Transverse colon (tissue), 4 donors: Measurements from ENCODE around the gene HHIPL1. TPM values are rescaled to one million over a fixed set of nuclear protein-coding genes. Genes with fewer than 3 reads are reported as not detected.
A peak's percentile ranks its signal among the peaks of the same experiment; 100 is the strongest.

ENCODE experiments used
- DNase-seq: peaks from one replicate; pipeline ENCODE4 v3.0.0-alpha.2; 2019
- H3K27ac ChIP-seq, 4 donors: fragments of 200-600 bp; sonication (generic); 2 replicates each; pipeline ENCODE4 v1.5.1; 2016 to 2018; ENCODE audit warnings: inconsistent platforms in 4 of 4
- H3K27me3 ChIP-seq: fragments of 200-600 bp; sonication (generic); 2 replicates; pipeline ENCODE4 v1.5.1; 2017; ENCODE audit warnings: inconsistent platforms
- H3K36me3 ChIP-seq, 4 donors: fragments of 200-600 bp; sonication (generic); 2 replicates each; pipeline ENCODE4 v1.5.1; 2017 to 2019; ENCODE audit warnings: inconsistent platforms in 4 of 4
- H3K4me1 ChIP-seq, 4 donors: fragments of 200-600 bp; sonication (generic); 2 replicates each; pipeline ENCODE4 v1.5.1; 2017 to 2020; ENCODE audit warnings: inconsistent platforms in 4 of 4
- H3K4me3 ChIP-seq, 4 donors: fragments of 200-600 bp; sonication (generic); 1 replicate in 1 of 4; 2 replicates in 3 of 4; pipeline versions ENCODE4 v1.5.1 to v1.6.1; 2017 to 2019; ENCODE audit warnings: inconsistent platforms in 4 of 4
- H3K9me3 ChIP-seq, 2 donors: fragments of 200-600 bp; sonication (generic); 2 replicates each; pipeline ENCODE4 v1.5.1; 2017 to 2019; ENCODE audit warnings: inconsistent platforms in 2 of 2
- EP300 ChIP-seq: sonication (generic); formaldehyde crosslinking; IDR thresholded peaks from one replicate; pipeline ENCODE4 v1.6.1; 2017; ENCODE audit warnings: antibody characterized with exemption, low read depth
- POLR2A ChIP-seq: fragments of 450-650 bp; IDR thresholded peaks from one replicate; pipeline ENCODE4 v1.6.1; 2016; ENCODE audit warnings: antibody characterized with exemption, mild to moderate bottlenecking, moderate library complexity
- POLR2AphosphoS5 ChIP-seq, 3 donors: sonication (generic); formaldehyde crosslinking; IDR thresholded peaks; one replicate each; pipeline ENCODE4 v1.6.1; 2016; ENCODE audit warnings: antibody characterized with exemption in 3 of 3
- WGBS, 2 donors: methylation state at CpG; one replicate each; pipeline ENCODE4 v1.1.5; 2018; ENCODE audit warnings: low coverage in 1 of 2; 5-methylcytosine and 5-hydroxymethylcytosine counted together
- in situ Hi-C, 4 donors: fragments of 200-750 bp; cut with MboI; loops; one replicate each; pipeline versions ENCODE4 v1.15.0 to v1.15.1; 2017; ENCODE audit warnings: low sequenced_read_pairs in 3 of 4, low pct_ligation_motif_present in 1 of 4, low pct_unique_long_range_greater_than_20kb in 1 of 4
- intact Hi-C: fragments of 100-400 bp; cut with DNase I; formaldehyde crosslinking; loops from one replicate; pipeline ENCODE4 v1.15.1; 2023; ENCODE audit warnings: low total_unique reads
- total RNA-seq, 4 donors: library from RNA; depleted of rRNA; stranded (reverse); fragments of >200 nt; gene quantifications; one replicate each; pipeline ENCODE4 v1.1.0, GENCODE V29; 2016
- TF ChIP-seq, protein P1 (sequence below), 5 experiments: fragments of 200-600 bp in 3 of 5; fragments of 450-650 bp in 2 of 5; sonication (generic) in 3 of 5; IDR thresholded peaks; 1 replicate in 2 of 5; 2 replicates in 3 of 5; pipeline ENCODE4 v1.5.1; 2016 to 2017; ENCODE audit warnings: antibody characterized with exemption in 5 of 5, inconsistent platforms in 3 of 5, mild to moderate bottlenecking in 2 of 5, moderate library complexity in 1 of 5

Gene HHIPL1
- total RNA-seq, 4 donors from 2014 or later, result 0.40 to 31.0 (median 0.87) TPM

DNA sequence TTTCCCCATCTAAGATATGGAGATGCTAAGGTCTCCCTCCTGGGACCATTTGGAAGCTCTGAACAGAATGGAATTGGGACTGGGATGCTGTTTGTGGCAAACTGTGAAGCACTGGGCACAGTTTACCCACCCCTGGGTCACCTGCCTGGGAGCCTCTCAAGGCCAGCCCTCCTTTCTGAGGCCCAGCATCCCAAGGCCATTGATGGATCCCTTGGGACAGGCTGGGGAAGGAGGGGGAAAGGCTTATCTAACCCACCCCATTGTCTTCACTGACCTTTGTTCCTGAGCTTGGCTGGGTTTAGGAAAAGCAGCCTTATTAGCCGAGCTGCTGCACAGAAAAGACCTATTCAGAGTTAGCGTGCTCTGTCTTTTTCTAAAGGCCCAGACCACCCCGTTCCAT, 46.2 kb upstream of the HHIPL1 start:
- Histone ChIP-seq H3K27ac (peak overlapping the region; percentile 88 to 90 (median 88)), H3K4me1 (peaks cover 67 to 93% (median 90%) of the 10 kb centered on the region in 4 donors), H3K27me3 (no peaks in the 10 kb centered on the region), H3K9me3 (no peaks in the 10 kb centered on the region), H3K36me3 (no peaks in the 10 kb centered on the region), H3K4me3 (no peak overlapping the region)
- TF ChIP-seq, protein P1, sequence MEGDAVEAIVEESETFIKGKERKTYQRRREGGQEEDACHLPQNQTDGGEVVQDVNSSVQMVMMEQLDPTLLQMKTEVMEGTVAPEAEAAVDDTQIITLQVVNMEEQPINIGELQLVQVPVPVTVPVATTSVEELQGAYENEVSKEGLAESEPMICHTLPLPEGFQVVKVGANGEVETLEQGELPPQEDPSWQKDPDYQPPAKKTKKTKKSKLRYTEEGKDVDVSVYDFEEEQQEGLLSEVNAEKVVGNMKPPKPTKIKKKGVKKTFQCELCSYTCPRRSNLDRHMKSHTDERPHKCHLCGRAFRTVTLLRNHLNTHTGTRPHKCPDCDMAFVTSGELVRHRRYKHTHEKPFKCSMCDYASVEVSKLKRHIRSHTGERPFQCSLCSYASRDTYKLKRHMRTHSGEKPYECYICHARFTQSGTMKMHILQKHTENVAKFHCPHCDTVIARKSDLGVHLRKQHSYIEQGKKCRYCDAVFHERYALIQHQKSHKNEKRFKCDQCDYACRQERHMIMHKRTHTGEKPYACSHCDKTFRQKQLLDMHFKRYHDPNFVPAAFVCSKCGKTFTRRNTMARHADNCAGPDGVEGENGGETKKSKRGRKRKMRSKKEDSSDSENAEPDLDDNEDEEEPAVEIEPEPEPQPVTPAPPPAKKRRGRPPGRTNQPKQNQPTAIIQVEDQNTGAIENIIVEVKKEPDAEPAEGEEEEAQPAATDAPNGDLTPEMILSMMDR (IDR thresholded peaks at IDR 0.05), result no peak
- TF ChIP-seq POLR2AphosphoS5 (IDR thresholded peaks at IDR 0.05), result no peak
- no peak for TF ChIP-seq POLR2A
- no peak for TF ChIP-seq EP300
- DNase-seq, result no peak
- in situ Hi-C loops, result no loop called here
- intact Hi-C loops, result no loop called here
- WGBS, 2 donors, result 61 to 64% methylated on average over 3 of the region's 3 CpGs

DNA sequence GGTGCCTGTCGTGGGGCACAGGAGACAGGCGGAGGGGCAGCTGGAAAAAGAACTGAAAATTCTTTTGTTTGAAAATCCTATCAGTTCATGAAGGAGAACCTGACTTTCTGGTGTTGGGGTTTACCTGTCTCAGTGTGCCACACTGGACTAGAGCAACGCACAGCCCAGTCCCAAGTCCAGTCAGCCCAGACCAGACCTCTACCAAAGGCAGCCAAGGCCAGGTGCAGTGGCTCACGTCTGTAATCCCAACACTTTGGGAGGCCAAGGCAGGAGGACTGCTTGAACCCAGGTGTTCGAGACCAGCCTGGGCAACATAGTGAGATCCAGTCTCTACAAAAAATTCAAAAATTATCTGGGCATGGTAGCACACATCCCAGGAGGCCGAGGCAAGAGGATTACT, 45.5 kb upstream of the HHIPL1 start:
- DNase-seq, result no peak
- intact Hi-C loops, result no loop called here
- Histone ChIP-seq H3K27ac (peak overlapping the region; percentile 88 to 90 (median 88)), H3K36me3 (no peaks in the 10 kb centered on the region), H3K9me3 (no peaks in the 10 kb centered on the region), H3K4me3 (no peak overlapping the region), H3K4me1 (peaks cover 67 to 90% (median 86%) of the 10 kb centered on the region in 4 donors), H3K27me3 (no peaks in the 10 kb centered on the region)
- no peak for TF ChIP-seq EP300
- TF ChIP-seq, protein P1 (IDR thresholded peaks at IDR 0.05), result no peak
- TF ChIP-seq POLR2AphosphoS5 (IDR thresholded peaks at IDR 0.05), result no peak
- TF ChIP-seq POLR2A, result no peak
- 34 to 65% methylated on average over 2 to 6 of the region's 6 CpGs for WGBS, 2 donors
- in situ Hi-C loops, result no loop called here

DNA sequence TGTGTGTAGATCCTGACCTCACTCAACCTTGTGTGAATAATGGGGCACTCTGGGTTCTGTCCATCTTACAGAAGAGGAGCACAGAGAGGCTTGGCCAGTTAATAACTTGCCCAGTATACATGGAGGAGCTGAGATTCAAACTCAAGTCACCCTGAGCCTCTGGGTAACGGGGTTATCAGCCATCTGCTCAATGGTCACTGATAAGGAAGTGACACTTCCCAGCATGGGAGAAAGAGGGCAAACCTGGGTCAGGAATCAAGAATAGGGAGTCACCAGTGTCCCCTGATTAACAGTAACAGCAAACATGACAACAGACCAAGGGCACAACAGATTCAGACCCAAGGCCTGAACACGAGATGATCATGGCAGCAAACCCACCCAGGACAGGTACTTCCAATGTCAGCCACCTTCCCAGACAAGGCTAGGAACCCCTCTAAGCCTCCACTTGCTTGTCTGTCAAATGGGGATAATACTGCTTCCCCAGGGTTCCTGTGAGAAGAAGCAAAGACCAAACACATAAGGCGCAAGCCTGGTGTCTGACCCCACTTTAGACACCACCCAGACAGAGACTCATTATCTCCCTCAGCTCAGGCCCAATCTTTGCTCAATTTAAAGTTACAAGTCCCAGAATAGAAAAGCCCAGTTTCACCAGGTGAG, 44.6 kb upstream of the HHIPL1 start:
- H3K4me1 ChIP-seq, result peaks cover 59 to 82% (median 78%) of the 10 kb centered on the region in 4 donors
- peak overlapping the region; percentile 88 to 90 (median 88) for H3K27ac ChIP-seq
- H3K27me3 ChIP-seq, result no peaks in the 10 kb centered on the region
- intact Hi-C loops (no loop called here), in situ Hi-C loops (loop anchor here in 1 of 4 donors (25.0 kb wide), 1 partner anchor 88 kb away; no protein-coding TSS in a partner anchor)
- TF ChIP-seq POLR2AphosphoS5 (IDR thresholded peaks at IDR 0.05) (no peak), POLR2A (no peak), EP300 (no peak)
- TF ChIP-seq, protein P1 (IDR thresholded peaks at IDR 0.05), result no peak
- DNase-seq, result no peak
- no peaks in the 10 kb centered on the region for H3K9me3 ChIP-seq
- 75 to 86% methylated on average over 1 to 3 of the region's 3 CpGs for WGBS, 2 donors
- no peak overlapping the region for H3K4me3 ChIP-seq
- H3K36me3 ChIP-seq, result no peaks in the 10 kb centered on the region

DNA sequence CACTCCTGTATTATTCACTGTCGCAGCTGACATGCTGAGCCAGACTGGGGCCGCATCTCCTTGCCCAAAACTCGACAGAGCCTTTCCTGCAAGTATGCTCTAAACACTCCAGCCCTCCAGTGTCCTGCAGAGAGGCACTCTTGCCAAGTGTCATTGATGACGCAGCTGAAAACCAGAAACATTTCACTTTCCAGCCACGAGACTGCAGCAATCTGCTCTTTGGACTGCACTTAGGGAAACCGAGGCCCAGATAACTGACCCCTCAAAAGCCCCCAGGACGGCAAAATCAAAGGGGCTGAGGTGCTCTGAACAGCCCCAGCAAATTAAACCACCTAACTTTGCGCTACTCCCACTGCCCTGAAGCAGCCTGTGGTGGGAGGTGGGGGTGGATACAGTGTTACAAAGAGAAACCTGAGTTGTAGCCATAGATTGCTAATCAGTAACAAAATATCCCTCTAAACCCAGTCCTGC, 43.5 kb upstream of the HHIPL1 start:
- H3K27ac ChIP-seq, result peak overlapping the region; percentile 88 to 90 (median 88)
- intact Hi-C loops (no loop called here), in situ Hi-C loops (loop anchor here in 1 of 4 donors (25.0 kb wide), 1 partner anchor 89 kb away; no protein-coding TSS in a partner anchor)
- TF ChIP-seq EP300 (no peak), POLR2AphosphoS5 (IDR thresholded peaks at IDR 0.05) (peak in 2 of 3 donors; percentile 14 to 17), POLR2A (no peak)
- TF ChIP-seq, protein P1 (IDR thresholded peaks at IDR 0.05), result no peak
- no peaks in the 10 kb centered on the region for H3K9me3 ChIP-seq
- no peaks in the 10 kb centered on the region for H3K27me3 ChIP-seq
- H3K4me3 ChIP-seq, result peak overlapping the region; percentile 8 to 83 (median 59)
- peaks cover 53 to 80% (median 70%) of the 10 kb centered on the region in 4 donors for H3K4me1 ChIP-seq
- H3K36me3 ChIP-seq, result no peaks in the 10 kb centered on the region
- WGBS, 2 donors, result 33 to 80% methylated on average over 1 to 8 of the region's 8 CpGs
- DNase-seq, result peak; percentile 54
